Endometrial microvascular endothelial cells (primary cell): ENCODE results near the gene ZNF737. TPM values are rescaled to one million over a fixed set of nuclear protein-coding genes. Genes with fewer than 3 reads are reported as not detected.
"Not testable (repeated sequence)": the region's sequence is repeated elsewhere in the genome, so short reads cannot be mapped to it uniquely, and the experiment has no call there.

Source experiments
- in situ Hi-C: cut with HindIII; loops from 2 replicates; pipeline ENCODE4 v1.10.0; 2017; ENCODE audit warnings: low sequenced_read_pairs, low pct_unique_long_range_greater_than_20kb; ENCODE audit errors: inconsistent ontology term
- total RNA-seq: library from RNA; depleted of rRNA; stranded (reverse); fragments of >200 nt; gene quantifications from one replicate; pipeline ENCODE4 v1.2.3, GENCODE V29; 2015; ENCODE audit errors: inconsistent ontology term

The ZNF737 gene
- total RNA-seq, result 1.4 TPM

GRCh38 chr19:20565321-20566018, at the start of gene ZNF737:
Gene ZNF737 (minus strand): TSS chr19:20565781. CDS start chr19:20565640, 141 bp downstream.
- in situ Hi-C loops, result no loop called here

- in situ Hi-C loops, result not testable (repeated sequence)
Observed at GRCh38 chr19:20614971-20615370, 49.4 kb upstream of the ZNF737 start.

GRCh38 chr19:20612711-20613316, 47.2 kb upstream of the ZNF737 start:
- in situ Hi-C loops, result no loop called here

GRCh38 chr19:20611866-20612265, 46.3 kb upstream of the ZNF737 start:
- in situ Hi-C loops, result no loop called here

- in situ Hi-C loops, result no loop called here
Observed at GRCh38 chr19:20607943-20608342, 42.4 kb upstream of the ZNF737 start.

- in situ Hi-C loops, result no loop called here
Observed at GRCh38 chr19:20558571-20558970, 7.0 kb downstream of the ZNF737 start.

GRCh38 chr19:20558011-20558410, 7.6 kb downstream of the ZNF737 start:
- in situ Hi-C loops, result no loop called here

- in situ Hi-C loops, result not testable (repeated sequence)
Observed at GRCh38 chr19:20544667-20545333, 20.8 kb downstream of the ZNF737 start.

- in situ Hi-C loops, result not testable (repeated sequence)
Observed at GRCh38 chr19:20530303-20530702, 35.3 kb downstream of the ZNF737 start.

- in situ Hi-C loops, result no loop called here
Observed at GRCh38 chr19:20513189-20513904, 52.2 kb downstream of the ZNF737 start.

GRCh38 chr19:20503476-20503875, 62.1 kb downstream of the ZNF737 start:
- in situ Hi-C loops, result no loop called here

Other genes starting within 250 kb of the ZNF737 start
- gene ZNF626, start 95.8 kb upstream of the ZNF737 start, total RNA-seq, result 6.6 TPM
- gene ZNF66, start 210.5 kb upstream of the ZNF737 start, total RNA-seq, result 0.56 TPM